Measurements from ENCODE around the gene CCDC158. TPM values are rescaled to one million over a fixed set of nuclear protein-coding genes. Genes with fewer than 3 reads are reported as not detected.

Gene CCDC158
- polyA plus RNA-seq, 2 of the 4 experiments (the other 2 are of a cell fraction): 0.06 TPM; not detected in 1

GRCh38 chr4:76384052-76384451 lies 36.9 kb downstream of the CCDC158 start:
- H3K27ac ChIP-seq: no peak overlapping the region
- H3K4me1 ChIP-seq: no peaks in the 10 kb centered on the region
- H3K4me3 ChIP-seq: no peak overlapping the region
- FAIRE-seq: no peak
- H3K9me3 ChIP-seq: no peaks in the 10 kb centered on the region
- no peak overlapping the region for H3K4me2 ChIP-seq
- DNase-seq (ENCODE audit: low read depth in 1 of 2, low spot score in 1 of 2): peak in 1 of 2 experiments; percentile 4
- CTCF ChIA-PET: interaction anchor here (2.5 kb wide), 1 partner anchor 205 kb away, joined by 7 read pairs; no protein-coding TSS in a partner anchor
- TF ChIP-seq TP53 (CRISPR knock-in tag; IDR thresholded peaks at IDR 0.05): no peak
- TF ChIP-seq RARB (CRISPR knock-in tag; IDR thresholded peaks at IDR 0.05): no peak
- no peak for TF ChIP-seq RAD21 (conservative IDR thresholded peaks at IDR 0.05 in 1 of 2, IDR thresholded peaks at IDR 0.05 in 1 of 2)
- no peak for TF ChIP-seq REST (IDR thresholded peaks at IDR 0.05)
- TF ChIP-seq NR3C1 (IDR thresholded peaks at IDR 0.05): no peak
- no peak for TF ChIP-seq MAZ (IDR thresholded peaks at IDR 0.05; ENCODE audit: borderline replicate concordance, low read depth, low read length)
- TF ChIP-seq HES2 (IDR thresholded peaks at IDR 0.05): no peak
- TF ChIP-seq PHF8 (IDR thresholded peaks at IDR 0.05; ENCODE audit: borderline replicate concordance, low read depth): no peak
- TF ChIP-seq NPAS2 (CRISPR knock-in tag; IDR thresholded peaks at IDR 0.05; ENCODE audit: borderline replicate concordance): no peak
- TF ChIP-seq JUN (IDR thresholded peaks at IDR 0.05): no peak
- no peak for TF ChIP-seq CBX2 (IDR thresholded peaks at IDR 0.05; ENCODE audit: borderline replicate concordance, low read depth)
- no peak for TF ChIP-seq CBX8 (IDR thresholded peaks at IDR 0.05)
- no peak for TF ChIP-seq EHF (CRISPR knock-in tag; IDR thresholded peaks at IDR 0.05)
- no peak for TF ChIP-seq HDAC2 (IDR thresholded peaks at IDR 0.05)
- TF ChIP-seq HEYL (CRISPR knock-in tag; IDR thresholded peaks at IDR 0.05): no peak
- TF ChIP-seq NFE2L2 (conservative IDR thresholded peaks at IDR 0.05; ENCODE audit: low read length): no peak
- TF ChIP-seq FOXS1 (CRISPR knock-in tag; IDR thresholded peaks at IDR 0.05): no peak
- TF ChIP-seq JUNB (IDR thresholded peaks at IDR 0.05): no peak
- TF ChIP-seq PBX3 (IDR thresholded peaks at IDR 0.05): no peak
- 52% methylated on average over 4 of the region's 4 CpGs for WGBS (ENCODE audit: missing lambda C conversion rate)
- POLR2A ChIA-PET: no interaction called here
- no peak for ATAC-seq

- CTCF ChIA-PET: interaction anchor here (2.5 kb wide), 1 partner anchor 204 kb away, joined by 7 read pairs; no protein-coding TSS in a partner anchor
- FAIRE-seq: no peak
Measured at GRCh38 chr4:76383001-76383400, 37.9 kb downstream of the CCDC158 start.

More at GRCh38 chr4:76383001-76383400, 37.9 kb downstream of the CCDC158 start:
- no peak for ATAC-seq
- no peak overlapping the region for H3K27ac ChIP-seq
- WGBS (ENCODE audit: missing lambda C conversion rate): 62% methylated on average over 2 of the region's 2 CpGs
- peaks cover 3% of the 10 kb centered on the region for H3K4me1 ChIP-seq
- no peak for DNase-seq (ENCODE audit: low read depth in 1 of 2, low spot score in 1 of 2)
- H3K4me3 ChIP-seq: no peak overlapping the region
- no peak for TF ChIP-seq PHF8 (IDR thresholded peaks at IDR 0.05; ENCODE audit: borderline replicate concordance, low read depth)
- no peak for TF ChIP-seq HMGXB4 (CRISPR knock-in tag; IDR thresholded peaks at IDR 0.05; ENCODE audit: borderline replicate concordance)
- no peak for TF ChIP-seq CBX2 (IDR thresholded peaks at IDR 0.05; ENCODE audit: borderline replicate concordance, low read depth)
- POLR2A ChIA-PET: no interaction called here
- no peaks in the 10 kb centered on the region for H3K9me3 ChIP-seq
- H3K4me2 ChIP-seq: no peak overlapping the region

Measured in A549 (cell line).